H1 (cell line): ENCODE measurements around the gene ADAMTS17. TPM values are rescaled to one million over a fixed set of nuclear protein-coding genes. Genes with fewer than 3 reads are reported as not detected.

Source experiments
- CTCF ChIA-PET: fragments of 300-600 bp; sonication (Branson Sonifier 250); formaldehyde crosslinking; loops from one replicate; lab custom pipeline; 2021; ENCODE audit not compliant: partially characterized antibody; lab: Charles Lee
- POLR2A ChIA-PET: fragments of 300-600 bp; sonication (Branson Sonifier 250); formaldehyde crosslinking; loops from one replicate; lab custom pipeline; 2021; ENCODE audit warnings: inconsistent platforms; ENCODE audit not compliant: partially characterized antibody; lab: Charles Lee
- DNase-seq, 2 experiments: peaks; one replicate each; pipeline versions ENCODE4 v3.0.0 to v3.0.0-alpha.2; 2010 to 2022; ENCODE audit warnings: low spot score in 2 of 2, low read depth in 1 of 2, mixed read lengths in 1 of 2
- FAIRE-seq: peaks from 2 replicates; lab custom pipeline; 2011; peaks lifted over from hg19 to GRCh38; lab: Jason Lieb, UNC
- H2AFZ ChIP-seq: 2 replicates; pipeline ENCODE4 v1.8.1; 2012; ENCODE audit warnings: low read length, inconsistent platforms
- H2AK5ac ChIP-seq: 2 replicates; pipeline ENCODE4 v1.6.1; 2013; ENCODE audit warnings: low read depth, low read length
- H2BK120ac ChIP-seq: replicated peaks from 2 replicates; pipeline ENCODE3; 2013; ENCODE audit warnings: low read depth, low read length, inconsistent platforms
- H2BK12ac ChIP-seq: 2 replicates; pipeline ENCODE4 v1.6.1; 2013; ENCODE audit warnings: low read depth, low read length
- H2BK15ac ChIP-seq: 2 replicates; pipeline ENCODE4 v1.6.1; 2013; ENCODE audit warnings: low read length
- H2BK20ac ChIP-seq: 2 replicates; pipeline ENCODE4 v1.6.1; 2013; ENCODE audit warnings: low read length
- H2BK5ac ChIP-seq: 2 replicates; pipeline ENCODE4 v1.6.1; 2013; ENCODE audit warnings: low read depth, low read length
- H3K14ac ChIP-seq: 2 replicates; pipeline ENCODE4 v1.6.1; 2013; ENCODE audit warnings: inconsistent platforms; ENCODE audit not compliant: insufficient read length
- H3K18ac ChIP-seq: 2 replicates; pipeline ENCODE4 v1.6.1; 2013; ENCODE audit warnings: low read length; ENCODE audit errors: extremely low read depth
- H3K23ac ChIP-seq: 2 replicates; pipeline ENCODE4 v1.6.1; 2013; ENCODE audit warnings: inconsistent platforms; ENCODE audit not compliant: insufficient read length
- H3K23me2 ChIP-seq: 2 replicates; pipeline ENCODE4 v1.6.1; 2013; ENCODE audit warnings: low read depth, low read length
- H3K27ac ChIP-seq: 2 replicates; pipeline ENCODE4 v1.6.1; 2011; ENCODE audit warnings: low read depth, low read length, inconsistent platforms
- H3K27me3 ChIP-seq, 4 experiments: replicated peaks in 1 of 4; 1 replicate in 1 of 4; 2 replicates in 3 of 4; pipeline versions ENCODE4 v1.6.1 to v1.8.1; 2011 to 2013; ENCODE audit warnings: low read length in 3 of 4, mild to moderate bottlenecking in 3 of 4, inconsistent platforms in 2 of 4, mixed read lengths in 2 of 4, moderate library complexity in 1 of 4; ENCODE audit not compliant: control insufficient read depth in 3 of 4, insufficient read depth in 3 of 4; ENCODE audit errors: extremely low read depth in 1 of 4
- H3K36me3 ChIP-seq, 4 experiments: 2 replicates each; pipeline versions ENCODE4 v1.6.1 to v1.8.1; 2011 to 2013; ENCODE audit warnings: mild to moderate bottlenecking in 4 of 4, low read length in 3 of 4, moderate library complexity in 2 of 4, control low read depth in 1 of 4, inconsistent platforms in 1 of 4; ENCODE audit not compliant: insufficient read depth in 4 of 4, control insufficient read depth in 2 of 4
- H3K4ac ChIP-seq: replicated peaks from 2 replicates; pipeline ENCODE3; 2013; ENCODE audit warnings: low read length, low read depth, mixed read lengths, inconsistent platforms; ENCODE audit not compliant: insufficient read length
- H3K4me1 ChIP-seq, 4 experiments: replicated peaks in 1 of 4; 1 replicate in 1 of 4; 2 replicates in 3 of 4; pipeline versions ENCODE4 v1.6.1 to v1.8.1; 2011 to 2013; ENCODE audit warnings: low read length in 3 of 4, inconsistent platforms in 2 of 4, mixed read lengths in 1 of 4; ENCODE audit not compliant: insufficient read depth in 4 of 4, control insufficient read depth in 3 of 4
- H3K4me2 ChIP-seq, 2 experiments: 2 replicates each; pipeline versions ENCODE4 v1.6.1 to v1.8.1; 2011 to 2013; ENCODE audit warnings: low read depth in 2 of 2, low read length in 2 of 2, control low read depth in 1 of 2, inconsistent platforms in 1 of 2, mild to moderate bottlenecking in 1 of 2; ENCODE audit not compliant: insufficient read depth in 1 of 2
- H3K4me3 ChIP-seq, 4 experiments: fragments of 200-600, 300-600 bp in 1 of 4; sonication (generic), shearing (Covaris generic), sonication (Bioruptor Twin) in 1 of 4; 2 replicates each; pipeline versions ENCODE4 v1.5.1 to v1.8.1; 2011 to 2016; ENCODE audit warnings: low read length in 4 of 4, low read depth in 3 of 4, control low read depth in 2 of 4, inconsistent platforms in 2 of 4, mild to moderate bottlenecking in 2 of 4, mixed read lengths in 1 of 4, moderate library complexity in 1 of 4; ENCODE audit not compliant: insufficient read depth in 2 of 4; ENCODE audit errors: extremely low read depth in 1 of 4
- H3K56ac ChIP-seq: replicated peaks from 2 replicates; pipeline ENCODE3; 2013; ENCODE audit warnings: low read depth, mild to moderate bottlenecking, mixed read lengths, low read length, inconsistent platforms; ENCODE audit not compliant: insufficient read length
- H3K79me1 ChIP-seq: 2 replicates; pipeline ENCODE4 v1.6.1; 2013; ENCODE audit warnings: low read depth, low read length, control low read depth
- H3K79me2 ChIP-seq, 2 experiments: 2 replicates each; pipeline versions ENCODE4 v1.6.1 to v1.8.1; 2012 to 2013; ENCODE audit warnings: low read length in 2 of 2, mild to moderate bottlenecking in 2 of 2, inconsistent platforms in 1 of 2; ENCODE audit not compliant: insufficient read depth in 2 of 2, control insufficient read depth in 1 of 2
- H3K9ac ChIP-seq, 4 experiments: replicated peaks in 1 of 4; 1 replicate in 1 of 4; 2 replicates in 3 of 4; pipeline versions ENCODE4 v1.6.1 to v1.8.1; 2011 to 2013; ENCODE audit warnings: low read depth in 3 of 4, low read length in 3 of 4, control low read depth in 2 of 4, mild to moderate bottlenecking in 2 of 4, moderate library complexity in 2 of 4, inconsistent platforms in 1 of 4; ENCODE audit errors: extremely low read depth in 1 of 4
- H3K9me3 ChIP-seq, 2 experiments: 2 replicates each; pipeline versions ENCODE4 v1.6.1 to v1.8.1; 2012 to 2013; ENCODE audit warnings: mild to moderate bottlenecking in 2 of 2, moderate library complexity in 2 of 2, control low read depth in 1 of 2, inconsistent platforms in 1 of 2, low read depth in 1 of 2, low read length in 1 of 2, mixed read lengths in 1 of 2; ENCODE audit not compliant: insufficient read depth in 2 of 2
- H4K20me1 ChIP-seq, 2 experiments: replicated peaks in 1 of 2; 2 replicates each; pipeline versions ENCODE3 to v1.8.1; 2011 to 2013; ENCODE audit warnings: inconsistent platforms in 2 of 2, low read length in 2 of 2, mild to moderate bottlenecking in 1 of 2; ENCODE audit not compliant: insufficient read depth in 2 of 2, control insufficient read depth in 1 of 2
- H4K5ac ChIP-seq: 2 replicates; pipeline ENCODE4 v1.6.1; 2013; ENCODE audit warnings: low read length, low read depth, mixed read lengths, inconsistent platforms; ENCODE audit not compliant: insufficient read length
- H4K8ac ChIP-seq: 2 replicates; pipeline ENCODE4 v1.8.0; 2013; ENCODE audit warnings: mild to moderate bottlenecking, moderate library complexity, low read length, inconsistent platforms; ENCODE audit not compliant: insufficient read depth; ENCODE audit errors: extremely low read depth
- H4K91ac ChIP-seq: replicated peaks from 2 replicates; pipeline ENCODE3; 2013; ENCODE audit warnings: low read length, mixed read lengths, inconsistent platforms; ENCODE audit not compliant: insufficient read length
- RNF2 ChIP-seq: fragments of 200-900, 300-1000 bp; sonication (generic); IDR thresholded peaks from 2 replicates; pipeline ENCODE4 v1.7.1; 2016; ENCODE audit warnings: borderline replicate concordance, low read depth, mild to moderate bottlenecking, antibody characterized with exemption, low read length; ENCODE audit not compliant: poor library complexity, severe bottlenecking; ENCODE audit errors: missing control alignments
- RXRA ChIP-seq: IDR thresholded peaks from 2 replicates; pipeline ENCODE4 v1.6.1; 2011; ENCODE audit warnings: low read depth, mild to moderate bottlenecking, low read length, moderate library complexity; ENCODE audit not compliant: insufficient read depth
- TCF12 ChIP-seq: IDR thresholded peaks from 2 replicates; pipeline ENCODE4 v1.6.1; 2011; ENCODE audit warnings: low read depth, mild to moderate bottlenecking, low read length
- WGBS, 2 experiments: shearing (Covaris generic) in 1 of 2; methylation state at CpG; one replicate each; pipeline versions ENCODE4 v1.1.6 to v1.1.7; 2013 to 2015; ENCODE audit warnings: low lambda C conversion rate in 2 of 2, mixed read lengths in 2 of 2, inconsistent platforms in 1 of 2, low coverage in 1 of 2, missing lambda C conversion rate in 1 of 2; ENCODE audit not compliant: insufficient replicate concordance in 2 of 2, insufficient coverage in 1 of 2, insufficient read length in 1 of 2; ENCODE audit errors: extremely low coverage in 1 of 2, missing lambda C conversion rate in 1 of 2; 5-methylcytosine and 5-hydroxymethylcytosine counted together
- polyA plus RNA-seq, 7 experiments: library from polyadenylated mRNA; depleted of rRNA in 3 of 7; stranded (reverse) in 5 of 7; unstranded in 2 of 7; fragments of >200 nt in 5 of 7; fragments of 200-250 nt in 2 of 7; gene quantifications; 1 replicate in 5 of 7; 2 replicates in 1 of 7; 4 replicates in 1 of 7; pipeline versions ENCODE4 v1.2.1 to v1.2.3, GENCODE V29; 2011 to 2013; ENCODE audit warnings: missing spikeins in 2 of 7, mixed read lengths in 2 of 7
- total RNA-seq: library from RNA; stranded (reverse); fragmentation: NEBNext Ultra II Directional; extraction: Animal tissue kit (Norgen Biotek cat#: 25700); gene quantifications from 2 replicates; pipeline ENCODE4 v1.2.1, GENCODE V29; 2021

The ADAMTS17 gene
- total and polyA plus RNA-seq, 2 of the 8 experiments (the other 6 are each of a cell fraction or from before 2014, with no cell fraction given) = 0.51 to 1.7 TPM

DNA sequence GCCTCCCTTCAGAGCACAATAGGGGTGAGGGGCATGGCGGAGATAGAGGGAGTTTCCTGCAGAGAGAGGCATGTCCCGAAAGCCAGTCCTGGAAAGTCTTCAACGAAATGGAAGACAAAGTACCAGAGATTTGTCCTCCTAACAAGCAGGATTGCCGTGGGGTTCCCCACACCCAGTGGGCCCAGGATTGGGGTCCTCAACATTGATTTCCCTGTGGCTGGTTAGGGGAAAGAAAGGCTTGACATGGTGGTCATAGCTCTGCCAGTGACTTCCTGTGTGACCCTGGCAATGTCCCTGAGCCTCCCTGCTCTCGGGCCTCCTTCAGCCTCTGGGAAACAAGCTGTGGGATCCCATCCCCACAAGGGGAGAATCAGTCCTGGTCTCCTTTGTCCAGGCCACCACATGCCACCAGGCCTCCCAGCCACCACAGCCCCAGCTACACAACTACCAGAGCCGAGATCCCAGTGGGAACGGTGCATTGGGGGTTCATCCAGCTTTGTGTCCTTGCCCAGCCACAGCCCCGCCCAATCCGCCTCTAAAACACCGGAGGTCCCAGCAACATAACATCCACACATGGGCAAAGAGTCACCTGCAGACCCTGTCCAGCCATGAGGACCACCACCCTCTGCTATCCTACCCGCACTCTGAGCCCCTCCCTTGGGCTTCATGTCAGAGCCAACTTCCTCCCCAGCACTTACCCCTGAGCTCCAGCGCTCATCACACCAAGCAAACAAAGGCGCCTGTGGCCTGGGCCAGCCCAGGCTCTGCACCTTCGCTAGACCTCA is 63.0 kb downstream of the ADAMTS17 start:
- TF ChIP-seq TCF12 = no peak
- TF ChIP-seq RNF2 = no peak
- no peak for TF ChIP-seq RXRA
- FAIRE-seq = no peak
- CTCF ChIA-PET = interaction anchor here (2.2 kb wide), 1 partner anchor 59 kb away, joined by 13 read pairs; no protein-coding TSS in a partner anchor

More for the DNA sequence above, 63.0 kb downstream of the ADAMTS17 start:
- POLR2A ChIA-PET = no interaction called here
- Histone ChIP-seq H4K91ac (no peak overlapping the region), H3K9me3 (no peaks in the 10 kb centered on the region), H3K4me2 (no peak overlapping the region), H2BK5ac (no peak overlapping the region), H2BK20ac (no peak overlapping the region), H3K4me1 (no peaks in the 10 kb centered on the region), H3K79me1 (no peaks in the 10 kb centered on the region), H3K27ac (no peak overlapping the region), H3K56ac (no peak overlapping the region), H3K18ac (no peak overlapping the region), H4K8ac (no peak overlapping the region), H2AK5ac (no peak overlapping the region), H3K14ac (no peak overlapping the region), H3K36me3 (no peaks in the 10 kb centered on the region), H3K4ac (no peak overlapping the region), H2AFZ (no peak overlapping the region), H3K23ac (no peak overlapping the region), H4K20me1 (no peaks in the 10 kb centered on the region), H2BK15ac (no peak overlapping the region), H3K4me3 (no peak overlapping the region), H3K27me3 (no peaks in the 10 kb centered on the region), H2BK120ac (no peak overlapping the region), H4K5ac (no peak overlapping the region), H3K23me2 (no peaks in the 10 kb centered on the region), H3K79me2 (no peaks in the 10 kb centered on the region), H3K9ac (no peak overlapping the region), H2BK12ac (no peak overlapping the region)
- 85% methylated on average over 13 of the region's 14 CpGs; no CpG with 5 or more reads in 1 of the 2 experiments for WGBS, 2 experiments
- DNase-seq = no peak
